HepG2 (cell line): ENCODE measurements around the gene TNS4. TPM values are rescaled to one million over a fixed set of nuclear protein-coding genes. Genes with fewer than 3 reads are reported as not detected.

Experiments
- BCL6 ChIP-seq: IDR thresholded peaks from 2 replicates; pipeline ENCODE4 v1.6.1; 2016; ENCODE audit warnings: missing genetic modification reagents, missing compliant biosample characterization
- HOXA3 ChIP-seq: sonication (generic); formaldehyde crosslinking; IDR thresholded peaks from 2 replicates; pipeline ENCODE4 v1.5.0; 2020; ENCODE audit warnings: missing genetic modification reagents
- MTF1 ChIP-seq: sonication (generic); formaldehyde crosslinking; IDR thresholded peaks from 2 replicates; pipeline ENCODE4 v1.5.0; 2020; ENCODE audit warnings: missing genetic modification reagents
- NCOA1 ChIP-seq: sonication (generic); formaldehyde crosslinking; IDR thresholded peaks from 2 replicates; pipeline ENCODE4 v1.9.0; 2021; ENCODE audit warnings: missing genetic modification reagents
- NR2F6 ChIP-seq, 2 experiments: IDR thresholded peaks; 2 replicates each; pipeline ENCODE4 v1.6.1; 2016; ENCODE audit warnings: antibody characterized with exemption in 1 of 2, mild to moderate bottlenecking in 1 of 2
- PAF1 ChIP-seq: IDR thresholded peaks from 2 replicates; pipeline ENCODE4 v1.6.1; 2016; ENCODE audit warnings: missing genetic modification reagents, missing compliant biosample characterization
- PAWR ChIP-seq: sonication (generic); formaldehyde crosslinking; IDR thresholded peaks from 2 replicates; pipeline ENCODE4 v1.4.0; 2020; ENCODE audit warnings: missing genetic modification reagents, mild to moderate bottlenecking, borderline replicate concordance
- PITX1 ChIP-seq: sonication (generic); formaldehyde crosslinking; IDR thresholded peaks from 2 replicates; pipeline ENCODE4 v1.5.1; 2020; ENCODE audit warnings: mild to moderate bottlenecking, missing genetic modification reagents
- TBX3 ChIP-seq: fragments of 450-650 bp; IDR thresholded peaks from 2 replicates; pipeline ENCODE4 v1.6.1; 2017; ENCODE audit warnings: antibody characterized with exemption, mild to moderate bottlenecking, inconsistent platforms, borderline replicate concordance
- TEAD3 ChIP-seq: optimal IDR thresholded peaks from 2 replicates; pipeline ENCODE3; 2016; ENCODE audit warnings: borderline replicate concordance
- TOPORS ChIP-seq: sonication (generic); formaldehyde crosslinking; IDR thresholded peaks from 2 replicates; pipeline ENCODE4 v1.8.0; 2023; ENCODE audit warnings: mild to moderate bottlenecking, missing genetic modification reagents
- ZNF441 ChIP-seq: sonication (generic); formaldehyde crosslinking; IDR thresholded peaks from 2 replicates; pipeline ENCODE4 v1.7.0; 2021; ENCODE audit warnings: missing genetic modification reagents, borderline replicate concordance
- polyA plus RNA-seq, 8 experiments: library from polyadenylated mRNA; depleted of rRNA in 3 of 8; stranded (reverse) in 7 of 8; unstranded in 1 of 8; fragments of >200 nt; fragmentation: Illumina TruSeq in 4 of 8; extraction: Trizol in 4 of 8; gene quantifications; 2 replicates each; pipeline versions ENCODE4 v1.2.1 to v1.2.3, GENCODE V29; 2011 to 2016; ENCODE audit warnings: low read depth in 4 of 8, missing spikeins in 1 of 8, mixed read lengths in 1 of 8; ENCODE audit not compliant: insufficient read depth in 1 of 8
- total RNA-seq, 5 experiments: library from RNA; depleted of rRNA; stranded (reverse); fragments of >200 nt; fragmentation: Illumina TruSeq; extraction: Trizol; gene quantifications; 2 replicates each; pipeline ENCODE4 v1.2.3, GENCODE V29; 2016; ENCODE audit warnings: low read depth in 1 of 5
- TF ChIP-seq, protein P1 (sequence below): sonication (generic); formaldehyde crosslinking; IDR thresholded peaks from 2 replicates; pipeline ENCODE4 v1.8.0; 2023; ENCODE audit warnings: mild to moderate bottlenecking, missing genetic modification reagents
- TF ChIP-seq, protein P2 (sequence below): sonication (generic); formaldehyde crosslinking; IDR thresholded peaks from 2 replicates; pipeline ENCODE4 v1.4.0; 2020; ENCODE audit warnings: missing genetic modification reagents, borderline replicate concordance
- TF ChIP-seq, protein P3 (sequence below): sonication (generic); formaldehyde crosslinking; IDR thresholded peaks from 2 replicates; pipeline ENCODE4 v1.5.0; 2020; ENCODE audit warnings: mild to moderate bottlenecking, missing genetic modification reagents
- TF ChIP-seq, protein P4 (sequence below): sonication (generic); formaldehyde crosslinking; IDR thresholded peaks from 2 replicates; pipeline ENCODE4 v1.9.0; 2022; ENCODE audit warnings: missing genetic modification reagents, mild to moderate bottlenecking, borderline replicate concordance
- TF ChIP-seq, protein P5 (sequence below): sonication (generic); formaldehyde crosslinking; conservative IDR thresholded peaks from 2 replicates; pipeline ENCODE4 v1.5.0; 2020; ENCODE audit warnings: missing genetic modification reagents
- TF ChIP-seq, protein P6 (sequence below): sonication (generic); formaldehyde crosslinking; IDR thresholded peaks from 2 replicates; pipeline ENCODE4 v1.4.0; 2020; ENCODE audit warnings: missing genetic modification reagents, borderline replicate concordance

TNS4 gene
- total and polyA plus RNA-seq, 2 of the 13 experiments (the other 11 are each of a cell fraction or from before 2014, with no cell fraction given) = 0.58 to 2.1 TPM

DNA sequence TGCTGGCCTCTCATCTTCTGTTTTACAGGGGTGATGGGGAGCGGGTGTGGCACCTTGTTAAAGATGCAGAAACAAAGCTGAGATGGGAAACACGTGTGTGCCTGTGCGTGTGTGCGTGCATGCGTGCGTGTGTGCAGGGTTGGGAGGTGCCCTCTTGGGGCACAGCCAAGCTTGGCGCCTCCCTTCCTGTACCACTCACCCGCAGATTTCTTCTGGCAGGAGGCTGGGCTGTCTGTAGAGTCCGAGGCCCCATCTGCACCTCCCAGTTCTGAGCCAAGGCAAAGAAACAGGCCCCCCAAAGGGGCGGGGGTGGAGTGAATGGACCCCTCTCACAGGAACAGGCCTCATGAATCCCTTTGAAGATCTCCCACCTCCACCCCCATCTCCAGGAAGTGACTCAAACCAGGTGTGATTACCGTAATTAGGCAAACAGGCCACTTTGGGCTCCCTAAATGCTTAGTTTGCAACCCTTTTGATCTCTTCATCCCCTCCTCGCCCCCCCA, 20.9 kb downstream of the TNS4 start (continued):
- TF ChIP-seq, protein P1, sequence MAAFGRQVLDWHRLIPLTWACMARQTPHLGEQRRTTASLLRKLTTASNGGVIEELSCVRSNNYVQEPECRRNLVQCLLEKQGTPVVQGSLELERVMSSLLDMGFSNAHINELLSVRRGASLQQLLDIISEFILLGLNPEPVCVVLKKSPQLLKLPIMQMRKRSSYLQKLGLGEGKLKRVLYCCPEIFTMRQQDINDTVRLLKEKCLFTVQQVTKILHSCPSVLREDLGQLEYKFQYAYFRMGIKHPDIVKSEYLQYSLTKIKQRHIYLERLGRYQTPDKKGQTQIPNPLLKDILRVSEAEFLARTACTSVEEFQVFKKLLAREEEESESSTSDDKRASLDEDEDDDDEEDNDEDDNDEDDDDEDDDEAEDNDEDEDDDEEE (CRISPR knock-in tag) = no peak
- TF ChIP-seq, protein P2, sequence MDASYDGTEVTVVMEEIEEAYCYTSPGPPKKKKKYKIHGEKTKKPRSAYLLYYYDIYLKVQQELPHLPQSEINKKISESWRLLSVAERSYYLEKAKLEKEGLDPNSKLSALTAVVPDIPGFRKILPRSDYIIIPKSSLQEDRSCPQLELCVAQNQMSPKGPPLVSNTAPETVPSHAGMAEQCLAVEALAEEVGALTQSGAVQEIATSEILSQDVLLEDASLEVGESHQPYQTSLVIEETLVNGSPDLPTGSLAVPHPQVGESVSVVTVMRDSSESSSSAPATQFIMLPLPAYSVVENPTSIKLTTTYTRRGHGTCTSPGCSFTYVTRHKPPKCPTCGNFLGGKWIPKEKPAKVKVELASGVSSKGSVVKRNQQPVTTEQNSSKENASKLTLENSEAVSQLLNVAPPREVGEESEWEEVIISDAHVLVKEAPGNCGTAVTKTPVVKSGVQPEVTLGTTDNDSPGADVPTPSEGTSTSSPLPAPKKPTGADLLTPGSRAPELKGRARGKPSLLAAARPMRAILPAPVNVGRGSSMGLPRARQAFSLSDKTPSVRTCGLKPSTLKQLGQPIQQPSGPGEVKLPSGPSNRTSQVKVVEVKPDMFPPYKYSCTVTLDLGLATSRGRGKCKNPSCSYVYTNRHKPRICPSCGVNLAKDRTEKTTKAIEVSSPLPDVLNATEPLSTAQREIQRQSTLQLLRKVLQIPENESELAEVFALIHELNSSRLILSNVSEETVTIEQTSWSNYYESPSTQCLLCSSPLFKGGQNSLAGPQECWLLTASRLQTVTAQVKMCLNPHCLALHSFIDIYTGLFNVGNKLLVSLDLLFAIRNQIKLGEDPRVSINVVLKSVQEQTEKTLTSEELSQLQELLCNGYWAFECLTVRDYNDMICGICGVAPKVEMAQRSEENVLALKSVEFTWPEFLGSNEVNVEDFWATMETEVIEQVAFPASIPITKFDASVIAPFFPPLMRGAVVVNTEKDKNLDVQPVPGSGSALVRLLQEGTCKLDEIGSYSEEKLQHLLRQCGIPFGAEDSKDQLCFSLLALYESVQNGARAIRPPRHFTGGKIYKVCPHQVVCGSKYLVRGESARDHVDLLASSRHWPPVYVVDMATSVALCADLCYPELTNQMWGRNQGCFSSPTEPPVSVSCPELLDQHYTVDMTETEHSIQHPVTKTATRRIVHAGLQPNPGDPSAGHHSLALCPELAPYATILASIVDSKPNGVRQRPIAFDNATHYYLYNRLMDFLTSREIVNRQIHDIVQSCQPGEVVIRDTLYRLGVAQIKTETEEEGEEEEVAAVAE (CRISPR knock-in tag) = no peak
- TF ChIP-seq TEAD3 (no peak), HOXA3 (CRISPR knock-in tag) (0 out of 2 replicates have a peak, but pooled peaks have one; percentile 11), TBX3 (peak; percentile 24; the same call in 1 of the 2 replicates), ZNF441 (no peak), NR2F6 (IDR thresholded peaks at IDR 0.05) (no peak), NR2F6 (CRISPR knock-in tag; IDR thresholded peaks at IDR 0.05) (no peak), PITX1 (CRISPR knock-in tag) (0 out of 2 replicates have a peak, but pooled peaks have one; percentile 26), PAWR (CRISPR knock-in tag) (no peak), TOPORS (CRISPR knock-in tag) (no peak), MTF1 (no peak), BCL6 (no peak), PAF1 (no peak), NCOA1 (CRISPR knock-in tag) (no peak)
- TF ChIP-seq, protein P3, sequence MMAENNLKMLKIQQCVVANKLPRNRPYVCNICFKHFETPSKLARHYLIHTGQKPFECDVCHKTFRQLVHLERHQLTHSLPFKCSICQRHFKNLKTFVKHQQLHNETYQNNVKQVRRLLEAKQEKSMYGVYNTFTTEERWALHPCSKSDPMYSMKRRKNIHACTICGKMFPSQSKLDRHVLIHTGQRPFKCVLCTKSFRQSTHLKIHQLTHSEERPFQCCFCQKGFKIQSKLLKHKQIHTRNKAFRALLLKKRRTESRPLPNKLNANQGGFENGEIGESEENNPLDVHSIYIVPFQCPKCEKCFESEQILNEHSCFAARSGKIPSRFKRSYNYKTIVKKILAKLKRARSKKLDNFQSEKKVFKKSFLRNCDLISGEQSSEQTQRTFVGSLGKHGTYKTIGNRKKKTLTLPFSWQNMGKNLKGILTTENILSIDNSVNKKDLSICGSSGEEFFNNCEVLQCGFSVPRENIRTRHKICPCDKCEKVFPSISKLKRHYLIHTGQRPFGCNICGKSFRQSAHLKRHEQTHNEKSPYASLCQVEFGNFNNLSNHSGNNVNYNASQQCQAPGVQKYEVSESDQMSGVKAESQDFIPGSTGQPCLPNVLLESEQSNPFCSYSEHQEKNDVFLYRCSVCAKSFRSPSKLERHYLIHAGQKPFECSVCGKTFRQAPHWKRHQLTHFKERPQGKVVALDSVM (CRISPR knock-in tag) = no peak
- TF ChIP-seq, protein P4, sequence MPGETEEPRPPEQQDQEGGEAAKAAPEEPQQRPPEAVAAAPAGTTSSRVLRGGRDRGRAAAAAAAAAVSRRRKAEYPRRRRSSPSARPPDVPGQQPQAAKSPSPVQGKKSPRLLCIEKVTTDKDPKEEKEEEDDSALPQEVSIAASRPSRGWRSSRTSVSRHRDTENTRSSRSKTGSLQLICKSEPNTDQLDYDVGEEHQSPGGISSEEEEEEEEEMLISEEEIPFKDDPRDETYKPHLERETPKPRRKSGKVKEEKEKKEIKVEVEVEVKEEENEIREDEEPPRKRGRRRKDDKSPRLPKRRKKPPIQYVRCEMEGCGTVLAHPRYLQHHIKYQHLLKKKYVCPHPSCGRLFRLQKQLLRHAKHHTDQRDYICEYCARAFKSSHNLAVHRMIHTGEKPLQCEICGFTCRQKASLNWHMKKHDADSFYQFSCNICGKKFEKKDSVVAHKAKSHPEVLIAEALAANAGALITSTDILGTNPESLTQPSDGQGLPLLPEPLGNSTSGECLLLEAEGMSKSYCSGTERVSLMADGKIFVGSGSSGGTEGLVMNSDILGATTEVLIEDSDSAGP (CRISPR knock-in tag) = no peak
- TF ChIP-seq, protein P5, sequence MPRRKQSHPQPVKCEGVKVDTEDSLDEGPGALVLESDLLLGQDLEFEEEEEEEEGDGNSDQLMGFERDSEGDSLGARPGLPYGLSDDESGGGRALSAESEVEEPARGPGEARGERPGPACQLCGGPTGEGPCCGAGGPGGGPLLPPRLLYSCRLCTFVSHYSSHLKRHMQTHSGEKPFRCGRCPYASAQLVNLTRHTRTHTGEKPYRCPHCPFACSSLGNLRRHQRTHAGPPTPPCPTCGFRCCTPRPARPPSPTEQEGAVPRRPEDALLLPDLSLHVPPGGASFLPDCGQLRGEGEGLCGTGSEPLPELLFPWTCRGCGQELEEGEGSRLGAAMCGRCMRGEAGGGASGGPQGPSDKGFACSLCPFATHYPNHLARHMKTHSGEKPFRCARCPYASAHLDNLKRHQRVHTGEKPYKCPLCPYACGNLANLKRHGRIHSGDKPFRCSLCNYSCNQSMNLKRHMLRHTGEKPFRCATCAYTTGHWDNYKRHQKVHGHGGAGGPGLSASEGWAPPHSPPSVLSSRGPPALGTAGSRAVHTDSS (CRISPR knock-in tag) = no peak
- TF ChIP-seq, protein P6, sequence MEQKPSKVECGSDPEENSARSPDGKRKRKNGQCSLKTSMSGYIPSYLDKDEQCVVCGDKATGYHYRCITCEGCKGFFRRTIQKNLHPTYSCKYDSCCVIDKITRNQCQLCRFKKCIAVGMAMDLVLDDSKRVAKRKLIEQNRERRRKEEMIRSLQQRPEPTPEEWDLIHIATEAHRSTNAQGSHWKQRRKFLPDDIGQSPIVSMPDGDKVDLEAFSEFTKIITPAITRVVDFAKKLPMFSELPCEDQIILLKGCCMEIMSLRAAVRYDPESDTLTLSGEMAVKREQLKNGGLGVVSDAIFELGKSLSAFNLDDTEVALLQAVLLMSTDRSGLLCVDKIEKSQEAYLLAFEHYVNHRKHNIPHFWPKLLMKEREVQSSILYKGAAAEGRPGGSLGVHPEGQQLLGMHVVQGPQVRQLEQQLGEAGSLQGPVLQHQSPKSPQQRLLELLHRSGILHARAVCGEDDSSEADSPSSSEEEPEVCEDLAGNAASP = peak; percentile 22; the same call in 1 of the 2 replicates
